Activated CD4-positive, alpha-beta T cell treated with anti-CD3 and anti-CD28 coated beads for 24 hours (primary cell): ENCODE results near the gene CLEC2D.
"Not testable (repeated sequence)": the region's sequence is repeated elsewhere in the genome, so short reads cannot be mapped to it uniquely, and the experiment has no call there.

Source experiments
- DNase-seq, 2 donors: peaks; one replicate each; pipeline ENCODE4 v3.0.0-alpha.2; 2020; ENCODE audit warnings: low read depth in 2 of 2

Gene CLEC2D

DNA sequence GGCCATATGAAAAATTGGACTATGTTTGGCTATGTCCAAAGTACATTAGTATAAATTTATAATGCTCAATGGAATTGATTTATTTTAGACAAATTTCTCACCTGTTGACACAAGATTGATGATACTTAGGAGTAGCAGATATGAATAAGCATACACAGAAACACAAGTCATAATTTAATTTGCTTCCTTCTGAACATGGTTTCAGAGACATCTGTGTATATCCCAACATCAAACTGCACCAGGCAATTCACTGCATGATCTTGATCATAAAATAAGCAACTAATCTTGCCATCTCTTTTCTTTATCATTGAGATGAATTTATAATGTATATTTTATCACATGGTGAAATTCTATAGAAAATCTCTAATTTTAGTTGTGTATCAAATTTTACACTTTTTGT lies 59.6 kb downstream of the CLEC2D start:
- no peak for DNase-seq

GRCh38 chr12:9730011-9730410 lies 60.5 kb downstream of the CLEC2D start:
- no peak for DNase-seq

GRCh38 chr12:9730591-9730990 lies 61.1 kb downstream of the CLEC2D start:
- no peak for DNase-seq

- DNase-seq: no peak
Observed at GRCh38 chr12:9731393-9731792, 61.9 kb downstream of the CLEC2D start.

DNA sequence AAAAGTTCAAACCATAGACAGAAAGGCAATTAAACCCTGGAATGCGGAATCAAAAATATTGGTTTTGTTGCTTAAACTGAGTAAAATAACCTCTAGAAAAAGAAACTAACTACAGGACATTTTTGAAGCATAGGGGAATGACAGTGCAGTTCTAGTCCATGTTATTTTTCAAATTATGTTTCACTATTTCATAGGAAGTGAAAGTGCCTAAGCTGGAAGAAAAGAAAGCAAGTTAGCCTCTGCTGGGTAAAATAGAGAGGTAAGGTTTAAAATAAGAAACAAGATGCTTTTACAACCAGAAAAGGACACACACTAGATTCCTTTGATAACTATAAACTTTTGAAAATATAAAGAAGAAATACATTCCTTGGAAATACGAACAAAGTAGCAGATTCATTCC lies 62.3 kb downstream of the CLEC2D start:
- DNase-seq: no peak

DNA sequence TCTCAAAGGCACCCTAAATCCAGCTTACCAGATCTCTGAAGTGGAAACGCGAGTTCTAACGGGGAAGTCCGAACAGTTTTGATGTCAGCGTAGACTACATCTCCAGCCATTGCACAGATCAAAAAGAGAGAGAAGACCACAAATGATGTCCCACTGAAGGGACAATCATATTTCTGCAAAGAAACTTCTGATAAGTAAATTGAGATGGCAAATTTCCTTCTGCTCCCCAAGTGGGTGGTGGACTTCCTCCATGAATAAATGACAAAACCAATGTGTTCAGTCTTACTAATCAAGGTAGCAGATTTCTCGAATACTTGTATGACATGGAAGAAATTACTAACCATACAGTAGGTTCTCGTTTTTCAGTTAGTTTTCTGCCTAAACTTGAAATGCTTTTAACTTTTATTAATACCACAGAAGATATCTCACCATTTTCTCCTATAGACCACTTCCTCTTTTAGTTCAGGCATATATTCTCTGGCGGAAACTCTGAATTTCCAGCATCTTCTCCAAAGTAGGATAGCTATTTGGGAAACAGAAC lies 63.5 kb downstream of the CLEC2D start, which contains the start of gene CLECL1:
Gene CLECL1, minus strand, starts transcription at position 177 of the 541 bp plus-strand sequence.
- DNase-seq: no peak

- DNase-seq: no peak
Observed at GRCh38 chr12:9735601-9736000, 66.1 kb downstream of the CLEC2D start.

- no peak for DNase-seq
Observed at GRCh38 chr12:9736936-9737705, 67.6 kb downstream of the CLEC2D start.

DNA sequence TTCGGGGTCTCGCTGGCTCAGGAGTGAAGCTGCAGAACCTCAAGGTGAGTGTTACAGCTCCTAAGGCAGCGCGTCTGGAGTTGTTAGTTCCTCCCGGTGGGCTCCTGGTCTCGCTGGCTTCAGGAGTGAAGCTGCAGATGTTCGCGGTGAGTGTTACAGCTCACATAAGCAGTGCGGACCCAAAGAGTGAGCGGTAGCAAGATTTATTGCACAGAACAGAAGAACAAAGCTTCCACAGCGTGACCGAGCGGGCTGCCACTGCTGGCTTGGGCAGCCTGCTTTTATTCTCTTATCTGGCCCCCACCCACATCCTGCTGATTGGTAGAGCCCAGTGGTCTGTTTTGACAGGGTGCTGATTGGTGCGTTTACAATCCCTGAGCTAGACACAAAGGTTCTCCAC lies 69.4 kb downstream of the CLEC2D start:
- DNase-seq: not testable (repeated sequence)

DNA sequence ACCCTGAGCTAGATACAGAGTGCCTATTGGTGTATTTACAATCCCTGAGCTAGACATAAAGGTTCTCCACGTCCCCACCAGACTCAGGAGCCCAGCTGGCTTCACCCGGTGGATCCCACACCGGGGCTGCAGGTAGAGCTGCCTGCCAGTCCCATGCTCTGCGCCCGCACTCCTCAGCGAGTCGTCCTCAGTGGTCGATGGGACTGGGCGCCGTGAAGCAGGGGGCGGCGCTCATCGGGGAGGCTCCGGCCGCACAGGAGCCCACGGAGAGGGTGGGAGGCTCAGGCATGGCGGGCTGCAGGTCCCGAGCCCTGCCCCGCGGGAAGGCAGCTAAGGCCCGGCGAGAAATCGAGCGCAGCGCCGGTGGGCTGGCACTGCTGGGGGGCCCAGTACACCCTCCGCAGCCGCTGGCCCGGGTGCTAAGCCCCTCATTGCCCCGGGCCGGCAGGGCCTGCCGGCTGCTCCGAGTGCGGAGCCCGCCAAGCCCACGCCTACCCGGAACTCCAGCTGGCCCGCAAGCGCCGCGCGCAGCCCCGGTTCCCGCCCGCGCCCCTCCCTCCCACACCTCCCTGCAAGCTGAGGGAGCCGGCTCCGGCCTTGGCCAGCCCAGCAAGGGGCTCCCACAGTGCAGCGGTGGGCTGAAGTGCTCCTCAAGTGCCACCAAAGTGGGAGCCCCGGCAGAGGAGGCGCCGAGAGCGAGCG lies 70.0 kb downstream of the CLEC2D start:
- not testable (repeated sequence) for DNase-seq

DNA sequence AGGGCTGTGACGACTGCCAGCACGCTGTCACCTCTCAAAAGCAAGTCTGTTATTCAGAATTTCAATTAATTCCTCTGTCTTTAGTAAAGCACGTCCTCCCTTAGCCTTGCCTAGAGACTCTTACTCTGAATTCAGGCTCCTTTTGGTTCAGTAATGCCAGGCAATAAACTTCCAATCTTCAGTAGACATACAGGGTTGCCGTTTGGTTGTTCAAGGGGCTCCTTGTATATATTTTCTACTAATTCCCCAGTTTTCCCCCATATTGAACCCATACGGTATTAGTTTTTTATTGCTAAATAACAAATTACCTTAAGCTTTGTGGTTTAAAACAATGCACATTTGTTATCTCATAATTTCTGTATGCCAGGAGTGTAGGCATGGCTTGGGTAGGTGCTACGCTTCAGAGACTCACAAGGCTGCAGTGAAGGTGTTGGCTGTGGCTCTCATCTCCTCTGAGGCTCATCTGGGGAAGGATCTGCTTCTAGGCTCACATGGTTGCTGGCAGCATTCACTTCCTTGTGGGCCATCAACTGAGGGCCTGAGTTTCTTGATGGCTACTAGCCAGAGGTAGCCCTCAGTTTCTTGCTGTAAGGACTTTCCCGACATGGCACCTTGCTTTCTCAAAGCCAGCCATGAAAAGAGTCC lies 70.7 kb downstream of the CLEC2D start:
- no peak for DNase-seq

GRCh38 chr12:9741726-9742125 lies 72.2 kb downstream of the CLEC2D start:
- DNase-seq: no peak

- DNase-seq: no peak
Observed at GRCh38 chr12:9742661-9743060, 73.1 kb downstream of the CLEC2D start.

DNA sequence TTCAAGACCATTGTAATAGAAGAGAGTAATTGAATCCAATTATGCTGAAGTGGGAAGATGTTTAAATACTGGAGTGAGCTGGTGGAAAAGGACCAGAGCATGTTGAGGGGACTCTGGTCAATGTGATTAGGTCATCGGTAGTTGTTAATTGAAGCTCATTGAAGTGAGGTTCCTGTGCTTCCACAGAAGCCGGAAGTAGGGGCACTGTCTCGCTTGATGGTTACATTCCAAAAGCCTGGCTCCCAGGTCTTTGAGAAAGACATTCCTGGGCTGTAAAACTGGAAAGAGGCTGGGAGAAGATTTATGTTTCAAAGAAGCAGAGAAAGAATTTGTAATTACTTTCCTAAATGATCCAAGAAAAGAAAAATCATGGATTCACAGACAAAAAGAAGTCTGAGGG lies 75.7 kb downstream of the CLEC2D start:
- DNase-seq: no peak
